Astrocyte (in vitro differentiated cells and primary cell): ENCODE data around the gene FBXL16. TPM values are rescaled to one million over a fixed set of nuclear protein-coding genes. Genes with fewer than 3 reads are reported as not detected.
A peak's percentile ranks its signal among the peaks of the same experiment; 100 is the strongest.

Source experiments
- DNase-seq: peaks from one replicate; pipeline ENCODE4 v3.0.0-alpha.2; 2010; ENCODE audit warnings: low read depth
- FAIRE-seq: peaks from 2 replicates; lab custom pipeline; 2011; peaks lifted over from hg19 to GRCh38; lab: Jason Lieb, UNC
- H2AFZ ChIP-seq: 2 replicates; pipeline ENCODE4 v1.6.0; 2012; ENCODE audit warnings: low read depth, low read length, inconsistent platforms
- H3K27ac ChIP-seq: 2 replicates; pipeline ENCODE4 v1.5.1; 2011; ENCODE audit warnings: low read depth, low read length, inconsistent platforms
- H3K27me3 ChIP-seq: 2 replicates; pipeline ENCODE4 v1.6.0; 2011; ENCODE audit warnings: low read length, inconsistent platforms; ENCODE audit not compliant: insufficient read depth
- H3K36me3 ChIP-seq: 2 replicates; pipeline ENCODE4 v1.5.1; 2011; ENCODE audit warnings: low read length, inconsistent platforms; ENCODE audit not compliant: insufficient read depth
- H3K4me1 ChIP-seq: 2 replicates; pipeline ENCODE4 v1.5.1; 2011; ENCODE audit warnings: low read length, inconsistent platforms; ENCODE audit not compliant: insufficient read depth
- H3K4me2 ChIP-seq: 2 replicates; pipeline ENCODE4 v1.6.0; 2012; ENCODE audit warnings: low read length, inconsistent platforms
- H3K4me3 ChIP-seq: 2 replicates; pipeline ENCODE4 v1.5.1; 2011; ENCODE audit warnings: low read depth, mild to moderate bottlenecking, low read length, inconsistent platforms; ENCODE audit not compliant: insufficient read depth
- H3K79me2 ChIP-seq: 2 replicates; pipeline ENCODE4 v1.6.0; 2012; ENCODE audit warnings: mild to moderate bottlenecking, low read length, inconsistent platforms; ENCODE audit not compliant: insufficient read depth
- H3K9ac ChIP-seq: 2 replicates; pipeline ENCODE4 v1.6.0; 2012; ENCODE audit warnings: mild to moderate bottlenecking, low read length, inconsistent platforms
- H3K9me3 ChIP-seq: 2 replicates; pipeline ENCODE4 v1.5.1; 2012; ENCODE audit warnings: low read depth, mild to moderate bottlenecking, low read length, inconsistent platforms; ENCODE audit not compliant: insufficient read depth
- H4K20me1 ChIP-seq: 2 replicates; pipeline ENCODE4 v1.6.0; 2012; ENCODE audit warnings: low read length, inconsistent platforms; ENCODE audit not compliant: insufficient read depth
- H3K27ac Mint-ChIP-seq: one replicate; pipeline ENCODE4 v1.8.0; 2021; ENCODE audit warnings: mild to moderate bottlenecking, mixed read lengths; ENCODE audit not compliant: unreplicated experiment
- H3K27me3 Mint-ChIP-seq: one replicate; pipeline ENCODE4 v1.8.0; 2021; ENCODE audit warnings: low read depth, mixed read lengths; ENCODE audit not compliant: unreplicated experiment
- H3K36me3 Mint-ChIP-seq: one replicate; pipeline ENCODE4 v1.8.0; 2021; ENCODE audit warnings: low read depth, mixed read lengths; ENCODE audit not compliant: unreplicated experiment
- H3K4me1 Mint-ChIP-seq: one replicate; pipeline ENCODE4 v1.8.0; 2021; ENCODE audit warnings: low read depth, mixed read lengths; ENCODE audit not compliant: unreplicated experiment
- H3K4me3 Mint-ChIP-seq: one replicate; pipeline ENCODE4 v1.8.0; 2021; ENCODE audit warnings: mild to moderate bottlenecking, moderate library complexity, mixed read lengths; ENCODE audit not compliant: unreplicated experiment
- H3K9me3 Mint-ChIP-seq: one replicate; pipeline ENCODE4 v1.8.0; 2021; ENCODE audit warnings: mild to moderate bottlenecking, mixed read lengths; ENCODE audit not compliant: unreplicated experiment
- EZH2 ChIP-seq: IDR thresholded peaks from 2 replicates; pipeline ENCODE4 v1.6.1; 2012; ENCODE audit warnings: mild to moderate bottlenecking, low read length, inconsistent platforms; ENCODE audit not compliant: insufficient read depth
- total RNA-seq: library from RNA; stranded (reverse); gene quantifications from 2 replicates; pipeline ENCODE4 v1.2.1, GENCODE V29; 2021
- TF ChIP-seq, protein P1 (sequence below): IDR thresholded peaks from 2 replicates; pipeline ENCODE4 v1.5.1; 2011; ENCODE audit warnings: low read depth, mild to moderate bottlenecking, inconsistent platforms, low read length, moderate library complexity; ENCODE audit not compliant: insufficient read depth

The FBXL16 gene
- total RNA-seq, 1 donor from 2014 or later: 5.2 TPM

DNA sequence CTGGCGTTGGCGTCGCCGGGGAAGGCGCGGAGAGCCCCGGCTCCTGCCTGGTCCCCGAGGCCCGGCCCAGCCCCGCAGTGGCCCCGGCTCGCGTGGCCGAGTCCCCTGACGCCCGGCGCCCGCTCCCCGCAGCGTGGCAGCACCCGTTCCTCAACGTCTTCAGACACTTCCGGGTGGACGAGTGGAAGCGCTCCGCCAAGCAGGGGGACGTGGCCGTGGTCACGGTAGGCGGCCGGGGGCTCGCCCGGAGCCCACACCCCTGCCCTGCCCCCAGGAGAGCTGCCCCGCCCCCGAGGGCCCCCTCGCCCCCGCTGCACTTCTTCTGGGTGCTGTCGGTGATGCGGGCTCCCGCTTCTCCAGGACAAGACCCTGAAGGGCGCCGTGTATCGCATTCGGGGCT is 56.0 kb downstream of the FBXL16 start:
- Mint-ChIP-seq H3K27ac (no peak overlapping the region), H3K4me3 (peak overlapping the region; percentile 76), H3K4me1 (no peaks in the 10 kb centered on the region), H3K27me3 (no peaks in the 10 kb centered on the region), H3K9me3 (no peaks in the 10 kb centered on the region), H3K36me3 (peaks cover 3% of the 10 kb centered on the region)
- Histone ChIP-seq H4K20me1 (no peaks in the 10 kb centered on the region), H3K4me3 (peak overlapping the region; percentile 62), H3K27ac (peak overlapping the region; percentile 81), H3K27me3 (no peaks in the 10 kb centered on the region), H3K9me3 (no peaks in the 10 kb centered on the region), H3K4me1 (peaks cover 15% of the 10 kb centered on the region), H3K36me3 (no peaks in the 10 kb centered on the region), H3K9ac (peak overlapping the region; percentile 84), H3K79me2 (peaks cover 16% of the 10 kb centered on the region), H2AFZ (peak overlapping the region; percentile 80), H3K4me2 (peak overlapping the region; percentile 91)
- DNase-seq: no peak
- FAIRE-seq: no peak
- TF ChIP-seq EZH2: no peak
- TF ChIP-seq, protein P1, sequence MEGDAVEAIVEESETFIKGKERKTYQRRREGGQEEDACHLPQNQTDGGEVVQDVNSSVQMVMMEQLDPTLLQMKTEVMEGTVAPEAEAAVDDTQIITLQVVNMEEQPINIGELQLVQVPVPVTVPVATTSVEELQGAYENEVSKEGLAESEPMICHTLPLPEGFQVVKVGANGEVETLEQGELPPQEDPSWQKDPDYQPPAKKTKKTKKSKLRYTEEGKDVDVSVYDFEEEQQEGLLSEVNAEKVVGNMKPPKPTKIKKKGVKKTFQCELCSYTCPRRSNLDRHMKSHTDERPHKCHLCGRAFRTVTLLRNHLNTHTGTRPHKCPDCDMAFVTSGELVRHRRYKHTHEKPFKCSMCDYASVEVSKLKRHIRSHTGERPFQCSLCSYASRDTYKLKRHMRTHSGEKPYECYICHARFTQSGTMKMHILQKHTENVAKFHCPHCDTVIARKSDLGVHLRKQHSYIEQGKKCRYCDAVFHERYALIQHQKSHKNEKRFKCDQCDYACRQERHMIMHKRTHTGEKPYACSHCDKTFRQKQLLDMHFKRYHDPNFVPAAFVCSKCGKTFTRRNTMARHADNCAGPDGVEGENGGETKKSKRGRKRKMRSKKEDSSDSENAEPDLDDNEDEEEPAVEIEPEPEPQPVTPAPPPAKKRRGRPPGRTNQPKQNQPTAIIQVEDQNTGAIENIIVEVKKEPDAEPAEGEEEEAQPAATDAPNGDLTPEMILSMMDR: no peak

DNA sequence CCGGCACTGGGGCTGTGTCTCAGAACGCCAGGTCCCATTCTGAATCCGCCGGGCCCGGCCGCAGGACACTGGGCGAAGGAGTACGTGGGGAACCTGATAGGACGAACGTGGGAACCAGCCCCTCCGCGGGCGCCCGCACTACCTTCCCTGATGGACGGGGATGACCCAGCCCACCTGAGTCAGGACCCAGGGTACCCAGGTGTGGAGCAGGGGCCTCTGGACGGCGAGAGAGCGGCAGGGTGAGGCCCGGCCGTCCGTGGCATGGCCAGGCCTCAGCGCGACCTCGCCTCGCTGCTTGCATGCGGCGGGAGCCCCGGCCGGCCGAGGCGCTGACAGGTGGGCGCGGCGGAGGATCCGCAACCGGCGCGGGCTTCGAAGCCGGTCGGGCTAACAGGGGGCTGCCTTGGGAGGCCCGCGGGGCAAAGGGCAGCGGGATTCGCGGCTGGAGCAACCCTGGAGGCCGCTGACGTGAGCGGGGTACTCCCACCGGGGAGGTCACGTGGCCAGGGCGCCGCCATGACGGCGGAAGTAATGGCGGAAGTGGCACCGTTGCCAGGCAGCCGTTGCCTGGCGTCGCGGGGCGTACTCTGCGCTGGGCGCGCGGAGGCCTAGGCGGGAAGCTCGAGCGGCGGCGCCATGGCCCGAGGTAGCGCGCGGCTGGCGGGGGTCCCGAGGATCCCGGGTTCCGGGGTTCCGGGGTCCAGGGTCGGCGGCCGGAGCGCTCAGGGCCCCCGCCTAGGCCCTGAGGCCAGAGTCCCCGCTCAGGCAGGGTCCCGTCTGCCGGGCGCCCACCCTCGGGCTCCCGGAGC is 56.6 kb downstream of the FBXL16 start, which contains the start of gene WDR90:
Gene WDR90, plus strand, starts transcription at position 585 of the 809 bp plus-strand sequence. Its CDS starts 52 bp downstream, at position 637.
- no peaks in the 10 kb centered on the region for H3K36me3 ChIP-seq
- peak within 1 kb of the TSS; percentile 84 for H3K9ac ChIP-seq
- H3K9me3 ChIP-seq: no peaks in the 10 kb centered on the region
- peaks cover 16% of the 10 kb centered on the region for H3K79me2 ChIP-seq
- H3K9me3 Mint-ChIP-seq: no peaks in the 10 kb centered on the region
- H2AFZ ChIP-seq: peak within 1 kb of the TSS; percentile 80
- H3K4me3 ChIP-seq: peak within 1 kb of the TSS; percentile 62
- H3K27ac Mint-ChIP-seq: peak within 1 kb of the TSS; percentile 62
- H3K36me3 Mint-ChIP-seq: peaks cover 3% of the 10 kb centered on the region
- H3K4me3 Mint-ChIP-seq: peak within 1 kb of the TSS; percentile 87
- no peaks in the 10 kb centered on the region for H3K4me1 Mint-ChIP-seq
- H3K27ac ChIP-seq: peak within 1 kb of the TSS; percentile 81
- H4K20me1 ChIP-seq: no peaks in the 10 kb centered on the region
- DNase-seq (peak; percentile 81), FAIRE-seq (no peak)
- TF ChIP-seq, protein P1: no peak
- TF ChIP-seq EZH2: no peak
- H3K4me2 ChIP-seq: peak within 1 kb of the TSS; percentile 91
- H3K27me3 Mint-ChIP-seq: no peaks in the 10 kb centered on the region
- H3K4me1 ChIP-seq: peaks cover 15% of the 10 kb centered on the region
- no peaks in the 10 kb centered on the region for H3K27me3 ChIP-seq
